Liver (tissue), 9 donors: ENCODE results near the gene SLC38A2. TPM values are rescaled to one million over a fixed set of nuclear protein-coding genes. Genes with fewer than 3 reads are reported as not detected.

ENCODE experiments used
- DNase-seq: peaks from one replicate; pipeline ENCODE4 v3.0.0-alpha.2; 2017; ENCODE audit warnings: low spot score
- H3K27ac ChIP-seq, 2 donors: one replicate each; pipeline ENCODE4 v1.7.0; 2013; ENCODE audit warnings: inconsistent platforms in 2 of 2, low read length in 2 of 2, control low read depth in 1 of 2, low read depth in 1 of 2, mild to moderate bottlenecking in 1 of 2
- H3K27me3 ChIP-seq, 4 donors: one replicate each; pipeline versions ENCODE4 v1.6.1 to v1.7.0; 2013; ENCODE audit warnings: low read length in 3 of 4, inconsistent platforms in 1 of 4, mild to moderate bottlenecking in 1 of 4, moderate library complexity in 1 of 4; ENCODE audit not compliant: control insufficient read depth in 4 of 4, insufficient read depth in 4 of 4
- H3K36me3 ChIP-seq, 4 donors: one replicate each; pipeline versions ENCODE4 v1.6.1 to v1.7.0; 2013; ENCODE audit warnings: low read length in 3 of 4, mild to moderate bottlenecking in 3 of 4, low read depth in 1 of 4, moderate library complexity in 1 of 4; ENCODE audit not compliant: control insufficient read depth in 4 of 4, insufficient read depth in 3 of 4
- H3K4me1 ChIP-seq, 4 donors: one replicate each; pipeline versions ENCODE4 v1.6.1 to v1.7.0; 2013; ENCODE audit warnings: low read length in 3 of 4, mild to moderate bottlenecking in 3 of 4, moderate library complexity in 1 of 4; ENCODE audit not compliant: control insufficient read depth in 4 of 4, insufficient read depth in 4 of 4
- H3K4me3 ChIP-seq, 3 donors: one replicate each; pipeline versions ENCODE4 v1.6.1 to v1.7.0; 2013; ENCODE audit warnings: low read length in 3 of 3, control low read depth in 1 of 3, low read depth in 1 of 3, mild to moderate bottlenecking in 1 of 3
- H3K9ac ChIP-seq, 2 donors: one replicate each; pipeline ENCODE4 v1.7.0; 2013; ENCODE audit warnings: low read length in 2 of 2, mild to moderate bottlenecking in 2 of 2, moderate library complexity in 2 of 2, control low read depth in 1 of 2, low read depth in 1 of 2
- H3K9me3 ChIP-seq, 4 donors: one replicate each; pipeline versions ENCODE4 v1.6.1 to v1.7.0; 2013; ENCODE audit warnings: low read length in 3 of 4; ENCODE audit not compliant: control insufficient read depth in 4 of 4
- ATF3 ChIP-seq: IDR thresholded peaks from 2 replicates; pipeline ENCODE4 v1.6.1; 2016; ENCODE audit warnings: antibody characterized with exemption
- FOXA1 ChIP-seq: IDR thresholded peaks from 2 replicates; pipeline ENCODE4 v1.6.1; 2016; ENCODE audit warnings: antibody characterized with exemption
- GABPA ChIP-seq, 2 donors: IDR thresholded peaks in 1 of 2; conservative IDR thresholded peaks in 1 of 2; 2 replicates each; pipeline ENCODE4 v1.6.1; 2016; ENCODE audit warnings: antibody characterized with exemption in 2 of 2, mild to moderate bottlenecking in 1 of 2, moderate library complexity in 1 of 2
- RAD21 ChIP-seq, 2 donors: IDR thresholded peaks; 2 replicates each; pipeline ENCODE4 v1.6.1; 2016; ENCODE audit warnings: antibody characterized with exemption in 2 of 2, mild to moderate bottlenecking in 2 of 2
- REST ChIP-seq: IDR thresholded peaks from 2 replicates; pipeline ENCODE4 v1.6.1; 2016; ENCODE audit warnings: antibody characterized with exemption, mild to moderate bottlenecking
- RXRA ChIP-seq, 2 donors: IDR thresholded peaks; 2 replicates each; pipeline ENCODE4 v1.6.1; 2017 to 2018; ENCODE audit warnings: antibody characterized with exemption in 2 of 2, mild to moderate bottlenecking in 1 of 2
- SP1 ChIP-seq: IDR thresholded peaks from 2 replicates; pipeline ENCODE4 v1.6.1; 2018; ENCODE audit warnings: antibody characterized with exemption, mild to moderate bottlenecking
- TAF1 ChIP-seq: conservative IDR thresholded peaks from 2 replicates; pipeline ENCODE4 v1.6.1; 2016; ENCODE audit warnings: antibody characterized with exemption, mild to moderate bottlenecking
- YY1 ChIP-seq: IDR thresholded peaks from 2 replicates; pipeline ENCODE4 v1.6.1; 2016; ENCODE audit warnings: antibody characterized with exemption, mild to moderate bottlenecking
- WGBS: extraction: QIAGEN DNeasy Blood & Tissue Kit; methylation state at CpG from one replicate; pipeline ENCODE4 v1.1.7; 2013; 5-methylcytosine and 5-hydroxymethylcytosine counted together
- polyA plus RNA-seq, 2 donors: library from polyadenylated mRNA; stranded (reverse) in 1 of 2; unstranded in 1 of 2; fragments of 200-250 nt in 1 of 2; fragments of >200 nt in 1 of 2; fragmentation: Nextera tagmentation in 1 of 2; extraction: Ambion mirVana in 1 of 2; gene quantifications; one replicate each; pipeline versions ENCODE4 v1.2.1 to v1.2.3, GENCODE V29; 2013 to 2015
- total RNA-seq, 2 donors: library from RNA; depleted of rRNA; stranded (reverse); fragments of >200 nt; gene quantifications; one replicate each; pipeline ENCODE4 v1.2.3, GENCODE V29; 2014
- TF ChIP-seq, protein P1 (sequence below): IDR thresholded peaks from 2 replicates; pipeline ENCODE4 v1.6.1; 2016; ENCODE audit warnings: antibody characterized with exemption
- TF ChIP-seq, protein P2 (sequence below): IDR thresholded peaks from 2 replicates; pipeline ENCODE4 v1.6.1; 2016; ENCODE audit warnings: antibody characterized with exemption
- donor health status: healthy.
- donor health status: healthy.
- donor health status: healthy.
- donor health status: healthy.
- donor health status: healthy.

The SLC38A2 gene
- total RNA-seq (100 to 1,000 TPM in 1 of 2 donors, 10 to 100 TPM in 1; 85.7 to 472 TPM), polyA plus RNA-seq (100 to 1,000 TPM in 1 of 2 donors, 10 to 100 TPM in 1; 50.6 to 109 TPM)

- Histone ChIP-seq H3K9ac (peak within 1 kb of the TSS; percentile 93 to 100), H3K36me3 (peaks cover 1 to 33% (median 21%) of the 10 kb centered on the region in 4 donors), H3K4me3 (peak within 1 kb of the TSS; percentile 88 to 100 (median 97)), H3K27ac (peak within 1 kb of the TSS; percentile 98 to 99), H3K4me1 (peaks cover 7 to 51% (median 23%) of the 10 kb centered on the region in 4 donors), H3K27me3 (no peaks in the 10 kb centered on the region), H3K9me3 (no peaks in the 10 kb centered on the region)
- DNase-seq, result peak; percentile 98
- TF ChIP-seq FOXA1 (no peak), ATF3 (no peak), RAD21 (IDR thresholded peaks at IDR 0.05) (peak in 1 of 2 donors; percentile 19), TAF1 (peak; percentile 96), REST (peak; percentile 93), YY1 (peak; percentile 19), SP1 (peak; percentile 54), RXRA (IDR thresholded peaks at IDR 0.05) (peak in 1 of 2 donors; percentile 14)
- TF ChIP-seq, protein P1, sequence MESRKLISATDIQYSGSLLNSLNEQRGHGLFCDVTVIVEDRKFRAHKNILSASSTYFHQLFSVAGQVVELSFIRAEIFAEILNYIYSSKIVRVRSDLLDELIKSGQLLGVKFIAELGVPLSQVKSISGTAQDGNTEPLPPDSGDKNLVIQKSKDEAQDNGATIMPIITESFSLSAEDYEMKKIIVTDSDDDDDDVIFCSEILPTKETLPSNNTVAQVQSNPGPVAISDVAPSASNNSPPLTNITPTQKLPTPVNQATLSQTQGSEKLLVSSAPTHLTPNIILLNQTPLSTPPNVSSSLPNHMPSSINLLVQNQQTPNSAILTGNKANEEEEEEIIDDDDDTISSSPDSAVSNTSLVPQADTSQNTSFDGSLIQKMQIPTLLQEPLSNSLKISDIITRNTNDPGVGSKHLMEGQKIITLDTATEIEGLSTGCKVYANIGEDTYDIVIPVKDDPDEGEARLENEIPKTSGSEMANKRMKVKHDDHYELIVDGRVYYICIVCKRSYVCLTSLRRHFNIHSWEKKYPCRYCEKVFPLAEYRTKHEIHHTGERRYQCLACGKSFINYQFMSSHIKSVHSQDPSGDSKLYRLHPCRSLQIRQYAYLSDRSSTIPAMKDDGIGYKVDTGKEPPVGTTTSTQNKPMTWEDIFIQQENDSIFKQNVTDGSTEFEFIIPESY, result no peak
- TF ChIP-seq, protein P2, sequence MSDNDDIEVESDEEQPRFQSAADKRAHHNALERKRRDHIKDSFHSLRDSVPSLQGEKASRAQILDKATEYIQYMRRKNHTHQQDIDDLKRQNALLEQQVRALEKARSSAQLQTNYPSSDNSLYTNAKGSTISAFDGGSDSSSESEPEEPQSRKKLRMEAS, result peak; percentile 27
- under 1% methylated on average over 48 of the region's 48 CpGs for WGBS
Measured at GRCh38 chr12:46372544-46373300, at the start of gene SLC38A2. Gene SLC38A2 (minus strand): TSS chr12:46372773. CDS start chr12:46371293, 1,480 bp downstream.

GRCh38 chr12:46419675-46420074, 47.1 kb upstream of the SLC38A2 start:
- H3K9me3 ChIP-seq, result no peaks in the 10 kb centered on the region
- no peak overlapping the region for H3K4me3 ChIP-seq
- DNase-seq, result no peak
- TF ChIP-seq FOXA1, result no peak
- no peak for TF ChIP-seq SP1
- TF ChIP-seq GABPA (IDR thresholded peaks at IDR 0.05 in 1 of 2, conservative IDR thresholded peaks at IDR 0.05 in 1 of 2), result no peak
- no peak for TF ChIP-seq REST
- H3K27me3 ChIP-seq, result no peaks in the 10 kb centered on the region
- no peak overlapping the region for H3K9ac ChIP-seq
- no peaks in the 10 kb centered on the region for H3K4me1 ChIP-seq
- 96% methylated on average over 1 of the region's 1 CpG for WGBS
- no peaks in the 10 kb centered on the region for H3K36me3 ChIP-seq
- no peak overlapping the region for H3K27ac ChIP-seq
